Astrocyte (in vitro differentiated cells and primary cell): ENCODE results near the gene THAP2.

Source experiments
- EZH2 ChIP-seq: IDR thresholded peaks from 2 replicates; pipeline ENCODE4 v1.6.1; 2012; ENCODE audit warnings: mild to moderate bottlenecking, low read length, inconsistent platforms; ENCODE audit not compliant: insufficient read depth
- TF ChIP-seq, protein P1 (sequence below): IDR thresholded peaks from 2 replicates; pipeline ENCODE4 v1.5.1; 2011; ENCODE audit warnings: low read depth, mild to moderate bottlenecking, inconsistent platforms, low read length, moderate library complexity; ENCODE audit not compliant: insufficient read depth

DNA sequence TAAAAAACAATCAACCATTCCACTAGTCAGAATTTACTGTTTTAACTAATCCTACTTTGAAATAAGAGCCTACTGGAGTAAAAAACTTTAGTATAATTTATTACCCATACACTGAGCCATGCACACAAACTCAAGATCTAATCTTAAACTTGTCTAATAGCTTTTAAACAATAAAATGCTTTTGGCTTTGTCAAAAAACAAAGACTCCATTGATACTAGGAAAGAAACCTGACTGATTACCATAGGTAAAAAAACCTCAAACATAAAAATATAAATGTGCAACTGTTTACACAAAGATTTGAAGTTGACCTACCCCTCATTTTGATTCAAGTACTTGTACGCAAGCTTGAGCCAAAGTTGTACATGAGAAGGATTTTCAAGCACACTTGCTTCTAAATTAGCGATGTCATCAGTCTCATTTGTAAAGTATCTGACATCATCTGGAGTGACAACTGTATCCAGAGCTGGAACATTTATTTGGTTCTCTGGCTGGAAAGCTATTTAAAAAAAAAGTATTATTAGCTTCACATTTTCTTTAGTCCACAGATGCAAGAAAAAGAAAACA lies 36.6 kb upstream of the THAP2 start:
- TF ChIP-seq, protein P1, sequence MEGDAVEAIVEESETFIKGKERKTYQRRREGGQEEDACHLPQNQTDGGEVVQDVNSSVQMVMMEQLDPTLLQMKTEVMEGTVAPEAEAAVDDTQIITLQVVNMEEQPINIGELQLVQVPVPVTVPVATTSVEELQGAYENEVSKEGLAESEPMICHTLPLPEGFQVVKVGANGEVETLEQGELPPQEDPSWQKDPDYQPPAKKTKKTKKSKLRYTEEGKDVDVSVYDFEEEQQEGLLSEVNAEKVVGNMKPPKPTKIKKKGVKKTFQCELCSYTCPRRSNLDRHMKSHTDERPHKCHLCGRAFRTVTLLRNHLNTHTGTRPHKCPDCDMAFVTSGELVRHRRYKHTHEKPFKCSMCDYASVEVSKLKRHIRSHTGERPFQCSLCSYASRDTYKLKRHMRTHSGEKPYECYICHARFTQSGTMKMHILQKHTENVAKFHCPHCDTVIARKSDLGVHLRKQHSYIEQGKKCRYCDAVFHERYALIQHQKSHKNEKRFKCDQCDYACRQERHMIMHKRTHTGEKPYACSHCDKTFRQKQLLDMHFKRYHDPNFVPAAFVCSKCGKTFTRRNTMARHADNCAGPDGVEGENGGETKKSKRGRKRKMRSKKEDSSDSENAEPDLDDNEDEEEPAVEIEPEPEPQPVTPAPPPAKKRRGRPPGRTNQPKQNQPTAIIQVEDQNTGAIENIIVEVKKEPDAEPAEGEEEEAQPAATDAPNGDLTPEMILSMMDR: no peak
- no peak for TF ChIP-seq EZH2
